ENCODE results near the gene OPCML. TPM values are rescaled to one million over a fixed set of nuclear protein-coding genes. Genes with fewer than 3 reads are reported as not detected.

OPCML gene
- total RNA-seq, 1 donor from 2014 or later: 4.1 TPM

DNA sequence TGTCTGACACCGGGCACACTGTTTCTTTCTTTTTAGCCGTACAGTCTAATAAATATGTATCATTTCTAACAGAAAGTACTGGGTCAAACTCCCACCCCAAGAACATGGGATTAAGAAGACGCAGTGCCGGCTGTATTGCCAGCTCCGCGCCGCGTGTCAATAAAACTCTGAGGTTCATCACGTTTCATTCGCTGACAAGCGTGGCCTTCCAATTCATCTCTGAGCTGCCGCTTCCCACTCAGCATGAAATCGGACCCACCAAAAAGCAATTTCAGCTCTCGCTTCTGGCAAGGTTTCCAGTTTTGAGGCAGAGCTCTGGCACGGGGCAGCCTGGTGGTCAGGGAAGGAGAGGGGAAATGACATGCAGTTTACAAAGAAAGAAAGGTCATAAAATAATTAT lies 819.8 kb downstream of the OPCML start:
- no peak for DNase-seq (ENCODE audit: low spot score)
- Mint-ChIP-seq H3K4me3 (ENCODE audit: unreplicated experiment) (no peak overlapping the region), H3K27ac (ENCODE audit: unreplicated experiment) (no peak overlapping the region), H3K9me3 (ENCODE audit: unreplicated experiment) (no peaks in the 10 kb centered on the region), H3K27me3 (ENCODE audit: unreplicated experiment) (no peaks in the 10 kb centered on the region), H3K36me3 (ENCODE audit: low read depth, unreplicated experiment) (no peaks in the 10 kb centered on the region), H3K4me1 (ENCODE audit: unreplicated experiment) (no peaks in the 10 kb centered on the region)
- TF ChIP-seq, protein P1, sequence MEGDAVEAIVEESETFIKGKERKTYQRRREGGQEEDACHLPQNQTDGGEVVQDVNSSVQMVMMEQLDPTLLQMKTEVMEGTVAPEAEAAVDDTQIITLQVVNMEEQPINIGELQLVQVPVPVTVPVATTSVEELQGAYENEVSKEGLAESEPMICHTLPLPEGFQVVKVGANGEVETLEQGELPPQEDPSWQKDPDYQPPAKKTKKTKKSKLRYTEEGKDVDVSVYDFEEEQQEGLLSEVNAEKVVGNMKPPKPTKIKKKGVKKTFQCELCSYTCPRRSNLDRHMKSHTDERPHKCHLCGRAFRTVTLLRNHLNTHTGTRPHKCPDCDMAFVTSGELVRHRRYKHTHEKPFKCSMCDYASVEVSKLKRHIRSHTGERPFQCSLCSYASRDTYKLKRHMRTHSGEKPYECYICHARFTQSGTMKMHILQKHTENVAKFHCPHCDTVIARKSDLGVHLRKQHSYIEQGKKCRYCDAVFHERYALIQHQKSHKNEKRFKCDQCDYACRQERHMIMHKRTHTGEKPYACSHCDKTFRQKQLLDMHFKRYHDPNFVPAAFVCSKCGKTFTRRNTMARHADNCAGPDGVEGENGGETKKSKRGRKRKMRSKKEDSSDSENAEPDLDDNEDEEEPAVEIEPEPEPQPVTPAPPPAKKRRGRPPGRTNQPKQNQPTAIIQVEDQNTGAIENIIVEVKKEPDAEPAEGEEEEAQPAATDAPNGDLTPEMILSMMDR (IDR thresholded peaks at IDR 0.05; ENCODE audit: unreplicated experiment): no peak

GRCh38 chr11:132704781-132705375 lies 827.4 kb downstream of the OPCML start:
- Mint-ChIP-seq H3K9me3 (ENCODE audit: unreplicated experiment) (no peaks in the 10 kb centered on the region), H3K4me1 (ENCODE audit: unreplicated experiment) (no peaks in the 10 kb centered on the region), H3K27me3 (ENCODE audit: unreplicated experiment) (no peaks in the 10 kb centered on the region), H3K4me3 (ENCODE audit: unreplicated experiment) (no peak overlapping the region), H3K27ac (ENCODE audit: unreplicated experiment) (no peak overlapping the region), H3K36me3 (ENCODE audit: low read depth, unreplicated experiment) (no peaks in the 10 kb centered on the region)
- DNase-seq (ENCODE audit: low spot score): no peak
- TF ChIP-seq, protein P1 (IDR thresholded peaks at IDR 0.05; ENCODE audit: unreplicated experiment): no peak

- no peak overlapping the region for H3K27ac Mint-ChIP-seq (ENCODE audit: unreplicated experiment)
- H3K27me3 Mint-ChIP-seq (ENCODE audit: unreplicated experiment): no peaks in the 10 kb centered on the region
- H3K4me1 Mint-ChIP-seq (ENCODE audit: unreplicated experiment): peaks cover 9% of the 10 kb centered on the region
- TF ChIP-seq, protein P1 (IDR thresholded peaks at IDR 0.05; ENCODE audit: unreplicated experiment): no peak
- no peak for DNase-seq (ENCODE audit: low spot score)
- no peaks in the 10 kb centered on the region for H3K36me3 Mint-ChIP-seq (ENCODE audit: low read depth, unreplicated experiment)
- H3K4me3 Mint-ChIP-seq (ENCODE audit: unreplicated experiment): no peak overlapping the region
- no peaks in the 10 kb centered on the region for H3K9me3 Mint-ChIP-seq (ENCODE audit: unreplicated experiment)
These were observed 839.4 kb downstream of the OPCML start for GRCh38 chr11:132692891-132693290.

DNA sequence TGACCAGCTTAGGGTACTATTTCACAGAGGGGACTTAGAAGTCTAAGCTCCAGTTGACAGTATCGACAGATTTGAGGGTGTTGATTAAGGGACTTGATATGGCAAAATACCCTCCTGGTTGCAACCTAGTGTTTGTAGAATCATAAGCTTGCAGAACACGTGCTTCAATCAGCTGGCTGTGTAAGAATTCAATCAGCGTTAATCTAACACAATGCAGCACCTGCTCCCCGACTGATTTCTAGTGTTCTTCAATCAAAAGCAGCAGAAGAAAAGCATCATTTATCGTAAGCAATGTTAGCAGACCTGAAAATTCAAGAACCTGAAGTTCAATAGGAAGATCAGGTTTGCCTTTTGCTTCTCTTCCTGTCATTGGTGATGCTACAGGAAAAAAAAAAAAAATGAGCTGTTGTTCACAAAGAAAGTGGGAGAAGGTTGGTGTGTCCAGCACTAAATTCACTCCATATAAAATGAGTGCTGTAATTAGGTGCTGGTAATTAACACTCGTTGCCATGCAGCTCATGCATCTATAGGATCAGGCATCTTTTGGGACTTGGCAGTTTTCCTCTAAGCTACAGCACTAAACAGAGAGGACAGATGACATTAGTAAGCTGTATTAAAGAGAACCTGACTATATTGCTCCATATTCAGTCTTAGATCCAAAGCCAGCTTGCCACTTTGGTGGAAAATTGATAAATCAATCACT lies 840.3 kb downstream of the OPCML start:
- H3K27me3 Mint-ChIP-seq (ENCODE audit: unreplicated experiment): no peaks in the 10 kb centered on the region

DNA sequence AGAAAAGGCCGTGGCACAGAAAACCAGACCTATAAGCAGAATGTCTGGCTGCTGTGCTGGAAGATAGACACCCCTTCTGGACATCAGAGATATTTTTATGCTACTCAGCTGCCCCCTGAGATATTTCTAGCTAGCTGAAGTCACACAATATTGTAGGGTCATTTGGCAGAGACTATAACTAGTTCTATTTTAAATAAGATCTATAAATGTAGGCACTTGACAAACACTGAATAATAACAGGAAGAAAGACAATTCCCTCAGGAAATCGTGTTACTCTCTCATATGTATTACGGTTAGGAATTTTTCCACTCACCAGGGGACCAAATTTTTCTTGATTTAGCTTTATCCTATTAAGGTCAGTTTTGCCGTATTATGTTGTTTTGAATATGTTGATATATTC lies 845.4 kb downstream of the OPCML start:
- Mint-ChIP-seq H3K27ac (ENCODE audit: unreplicated experiment) (no peak overlapping the region), H3K27me3 (ENCODE audit: unreplicated experiment) (no peaks in the 10 kb centered on the region)
- TF ChIP-seq, protein P1 (IDR thresholded peaks at IDR 0.05; ENCODE audit: unreplicated experiment): no peak

More for the DNA sequence above, 840.3 kb downstream of the OPCML start:
- no peak for DNase-seq (ENCODE audit: low spot score)
- TF ChIP-seq, protein P1 (IDR thresholded peaks at IDR 0.05; ENCODE audit: unreplicated experiment): no peak
- H3K4me3 Mint-ChIP-seq (ENCODE audit: unreplicated experiment): no peak overlapping the region
- H3K27ac Mint-ChIP-seq (ENCODE audit: unreplicated experiment): no peak overlapping the region
- H3K36me3 Mint-ChIP-seq (ENCODE audit: low read depth, unreplicated experiment): no peaks in the 10 kb centered on the region
- H3K9me3 Mint-ChIP-seq (ENCODE audit: unreplicated experiment): no peaks in the 10 kb centered on the region
- peaks cover 9% of the 10 kb centered on the region for H3K4me1 Mint-ChIP-seq (ENCODE audit: unreplicated experiment)

More for the DNA sequence above, 845.4 kb downstream of the OPCML start:
- no peak overlapping the region for H3K4me3 Mint-ChIP-seq (ENCODE audit: unreplicated experiment)
- H3K36me3 Mint-ChIP-seq (ENCODE audit: low read depth, unreplicated experiment): no peaks in the 10 kb centered on the region
- DNase-seq (ENCODE audit: low spot score): no peak
- H3K9me3 Mint-ChIP-seq (ENCODE audit: unreplicated experiment): no peaks in the 10 kb centered on the region
- H3K4me1 Mint-ChIP-seq (ENCODE audit: unreplicated experiment): no peaks in the 10 kb centered on the region
